K562 (cell line): ENCODE measurements around the gene UQCR11. TPM values are rescaled to one million over a fixed set of nuclear protein-coding genes. Genes with fewer than 3 reads are reported as not detected.
A peak's percentile ranks its signal among the peaks of the same experiment; 100 is the strongest.

Experiments
- ATAC-seq: fragments of 200-7000 bp; cut with Tn5 transposase; 3 replicates; pipeline ENCODE4 v1.9.1; 2020; ENCODE audit warnings: moderate library complexity
- BruUV-seq: library from RNA; stranded (reverse); fragments of 400-500 nt; replicated peaks from 2 replicates; lab custom pipeline; 2021; lab: Mats Ljungman, UMichigan
- CTCF ChIA-PET: fragments of 300-600 bp; formaldehyde crosslinking; extraction: SDS; loops from one replicate; lab custom pipeline; 2021; ENCODE audit warnings: low intra/inter-chr PET ratio; lab: Yijun Ruan, JAX
- POLR2A ChIA-PET: fragments of 300-600, 350-650 bp; sonication (Branson Sonifier 250); formaldehyde crosslinking; extraction: SDS; loops from one replicate; lab custom pipeline; 2021; ENCODE audit warnings: antibody characterized with exemption, inconsistent platforms; lab: Yijun Ruan, JAX
- DNase-seq, 4 experiments: peaks; one replicate each; pipeline versions ENCODE4 v3.0.0 to v3.0.0-alpha.2; 2011 to 2018; ENCODE audit warnings: low spot score in 3 of 4, mixed read lengths in 3 of 4; ENCODE audit errors: extremely low read depth in 1 of 4
- FAIRE-seq: peaks from 2 replicates; lab custom pipeline; 2011; peaks lifted over from hg19 to GRCh38; lab: Jason Lieb, UNC
- H2AFZ ChIP-seq: 2 replicates; pipeline ENCODE4 v1.6.0; 2011; ENCODE audit warnings: low read depth, low read length, control low read depth, inconsistent platforms
- H3K27ac ChIP-seq: fragments of 200-600 bp; 3 replicates; pipeline ENCODE4 v1.8.0; 2011; ENCODE audit warnings: low read depth, mild to moderate bottlenecking, control low read depth, inconsistent platforms, low read length, moderate library complexity, mixed read lengths; ENCODE audit errors: extremely low read depth
- H3K27me3 ChIP-seq, 2 experiments: fragments of 300-600 bp in 1 of 2; 2 replicates in 1 of 2; 3 replicates in 1 of 2; pipeline versions ENCODE4 v1.6.0 to v1.8.0; 2011; ENCODE audit warnings: inconsistent platforms in 2 of 2, low read length in 2 of 2, mild to moderate bottlenecking in 1 of 2, mixed read lengths in 1 of 2, moderate library complexity in 1 of 2; ENCODE audit not compliant: control insufficient read depth in 2 of 2, insufficient read depth in 2 of 2
- H3K36me3 ChIP-seq: fragments of 300-600 bp; 3 replicates; pipeline ENCODE4 v1.8.0; 2011; ENCODE audit warnings: mild to moderate bottlenecking, low read length, inconsistent platforms; ENCODE audit not compliant: control insufficient read depth, insufficient read depth
- H3K4me1 ChIP-seq, 2 experiments: fragments of 200-600 bp in 1 of 2; replicated peaks in 1 of 2; 2 replicates in 1 of 2; 3 replicates in 1 of 2; pipeline versions ENCODE4 v1.5.1 to v1.8.0; 2011; ENCODE audit warnings: inconsistent platforms in 2 of 2, low read length in 2 of 2, mild to moderate bottlenecking in 1 of 2, mixed read lengths in 1 of 2, moderate library complexity in 1 of 2; ENCODE audit not compliant: control insufficient read depth in 2 of 2, insufficient read depth in 2 of 2
- H3K4me2 ChIP-seq: 2 replicates; pipeline ENCODE4 v1.6.1; 2011; ENCODE audit warnings: low read length, control low read depth, inconsistent platforms, mixed read lengths; ENCODE audit not compliant: insufficient read depth
- H3K4me3 ChIP-seq: fragments of 200-600 bp; sonication (generic), shearing (Covaris generic); 2 replicates; pipeline ENCODE4 v1.5.1; 2016; ENCODE audit warnings: control low read depth, inconsistent platforms
- H3K79me2 ChIP-seq: fragments of 200-600 bp; 3 replicates; pipeline ENCODE4 v1.8.0; 2011; ENCODE audit warnings: low read length, inconsistent platforms; ENCODE audit not compliant: control insufficient read depth, insufficient read depth
- H3K9ac ChIP-seq, 2 experiments: 2 replicates each; pipeline versions ENCODE4 v1.6.0 to v1.6.1; 2011; ENCODE audit warnings: low read depth in 2 of 2, low read length in 2 of 2, control low read depth in 1 of 2, inconsistent platforms in 1 of 2, mild to moderate bottlenecking in 1 of 2, mixed read lengths in 1 of 2; ENCODE audit not compliant: insufficient read depth in 1 of 2
- H3K9me1 ChIP-seq: one replicate; pipeline ENCODE4 v1.6.0; 2011; ENCODE audit warnings: inconsistent platforms, mild to moderate bottlenecking, low read length, moderate library complexity; ENCODE audit not compliant: control insufficient read depth, insufficient read depth
- H3K9me3 ChIP-seq: replicated peaks from 2 replicates; pipeline ENCODE4 v1.5.1; 2011; ENCODE audit warnings: low read depth, low read length, inconsistent platforms; ENCODE audit not compliant: control insufficient read depth, insufficient read depth
- H4K20me1 ChIP-seq: replicated peaks from 2 replicates; pipeline ENCODE4 v1.6.1; 2011; ENCODE audit warnings: low read length, inconsistent platforms, mixed read lengths; ENCODE audit not compliant: control insufficient read depth, insufficient read depth
- ARID2 ChIP-seq: fragments of 450-650 bp; IDR thresholded peaks from 2 replicates; pipeline ENCODE4 v1.6.1; 2017; ENCODE audit warnings: antibody characterized with exemption, mild to moderate bottlenecking
- POLR2G ChIP-seq: fragments of 200-400 bp; formaldehyde crosslinking; IDR thresholded peaks from 2 replicates; pipeline ENCODE4 v1.6.1; 2017; ENCODE audit warnings: low read depth, mild to moderate bottlenecking, antibody characterized with exemption, low read length, moderate library complexity
- RBFOX2 ChIP-seq: fragments of 200-400 bp; formaldehyde crosslinking; IDR thresholded peaks from 2 replicates; pipeline ENCODE4 v1.6.1; 2017; ENCODE audit warnings: low read depth, mild to moderate bottlenecking, low read length, moderate library complexity
- ZNF584 ChIP-seq: fragments of 200-800 bp; sonication (Bioruptor generic); IDR thresholded peaks from 2 replicates; pipeline ENCODE4 v1.6.1; 2016; ENCODE audit warnings: low read depth, mild to moderate bottlenecking, missing genetic modification characterization, missing compliant biosample characterization
- WGBS: fragments of 100-300 bp; shearing (Covaris generic); methylation state at CpG from one replicate; pipeline ENCODE4 v1.1.6; 2016; ENCODE audit warnings: low coverage, mixed read lengths; ENCODE audit not compliant: insufficient coverage; ENCODE audit errors: missing lambda C conversion rate; 5-methylcytosine and 5-hydroxymethylcytosine counted together
- in situ Hi-C: fragments of 300-500 bp; cut with MboI; formaldehyde crosslinking; loops from 4 replicates; pipeline ENCODE4 v1.15.0; 2018; ENCODE audit warnings: inconsistent platforms, mixed read lengths
- intact Hi-C: fragments of 100-400 bp; cut with micrococcal nuclease; formaldehyde crosslinking; loops from 2 replicates; pipeline ENCODE4 v1.14.2; 2022
- polyA plus RNA-seq, 8 experiments: library from polyadenylated mRNA; depleted of rRNA in 4 of 8; stranded (reverse) in 5 of 8; unstranded in 3 of 8; fragments of >200 nt; fragmentation: Nextera tagmentation in 2 of 8; fragmentation: Illumina TruSeq in 1 of 8; extraction: Ambion mirVana in 2 of 8; extraction: Trizol in 1 of 8; gene quantifications; 2 replicates each; pipeline versions ENCODE4 v1.2.1 to v1.2.3, GENCODE V29; 2011 to 2014; ENCODE audit warnings: inconsistent platforms in 1 of 8, missing spikeins in 1 of 8
- total RNA-seq, 7 experiments: library from RNA; depleted of rRNA in 6 of 7; stranded (reverse); fragments of >200 nt in 6 of 7; fragmentation: Illumina TruSeq in 2 of 7; extraction: Trizol in 2 of 7; gene quantifications; 2 replicates each; pipeline versions ENCODE4 v1.2.1 to v1.2.3, GENCODE V29; 2011 to 2021; ENCODE audit warnings: low replicate concordance in 1 of 7
- TF ChIP-seq, protein P1 (sequence below): sonication (generic); formaldehyde crosslinking; IDR thresholded peaks from 2 replicates; pipeline ENCODE4 v1.8.1; 2023; ENCODE audit warnings: mild to moderate bottlenecking, missing genetic modification reagents

UQCR11 gene
- total and polyA plus RNA-seq, 9 of the 15 experiments (the other 6 are each of a cell fraction or from before 2014, with no cell fraction given): 57.6 to 394 (median 259) TPM

GRCh38 chr19:1566392-1567115 lies 38.7 kb downstream of the UQCR11 start:
- peak in 2 of 4 experiments; percentile 57 to 65 for DNase-seq
- Histone ChIP-seq H3K27ac (peak overlapping the region; percentile 54; the same call in 1 of the 3 replicates), H3K4me2 (peak overlapping the region; percentile 37; the same call in 1 of the 2 replicates), H2AFZ (no peak overlapping the region)
- CTCF ChIA-PET: no interaction called here
- intact Hi-C loops: no loop called here
- BruUV-seq: no TSS peak
- TF ChIP-seq RBFOX2 (peak; percentile 13; the same call in 1 of the 2 replicates), ZNF584 (no peak), POLR2G (peak; percentile 44; the same call in 1 of the 2 replicates), ARID2 (no peak)
- TF ChIP-seq, protein P1, sequence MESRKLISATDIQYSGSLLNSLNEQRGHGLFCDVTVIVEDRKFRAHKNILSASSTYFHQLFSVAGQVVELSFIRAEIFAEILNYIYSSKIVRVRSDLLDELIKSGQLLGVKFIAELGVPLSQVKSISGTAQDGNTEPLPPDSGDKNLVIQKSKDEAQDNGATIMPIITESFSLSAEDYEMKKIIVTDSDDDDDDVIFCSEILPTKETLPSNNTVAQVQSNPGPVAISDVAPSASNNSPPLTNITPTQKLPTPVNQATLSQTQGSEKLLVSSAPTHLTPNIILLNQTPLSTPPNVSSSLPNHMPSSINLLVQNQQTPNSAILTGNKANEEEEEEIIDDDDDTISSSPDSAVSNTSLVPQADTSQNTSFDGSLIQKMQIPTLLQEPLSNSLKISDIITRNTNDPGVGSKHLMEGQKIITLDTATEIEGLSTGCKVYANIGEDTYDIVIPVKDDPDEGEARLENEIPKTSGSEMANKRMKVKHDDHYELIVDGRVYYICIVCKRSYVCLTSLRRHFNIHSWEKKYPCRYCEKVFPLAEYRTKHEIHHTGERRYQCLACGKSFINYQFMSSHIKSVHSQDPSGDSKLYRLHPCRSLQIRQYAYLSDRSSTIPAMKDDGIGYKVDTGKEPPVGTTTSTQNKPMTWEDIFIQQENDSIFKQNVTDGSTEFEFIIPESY: peak; percentile 73; the same call in 1 of the 2 replicates
- TF ChIP-seq, all 486 proteins: peak for 3
- FAIRE-seq (no peak), ATAC-seq (peak; percentile 37)
- Histone ChIP-seq H3K79me2 (peaks cover 32% of the 10 kb centered on the region), H3K9me1 (no peaks in the 10 kb centered on the region), H3K9ac (peak overlapping the region in 1 of 2 experiments; percentile 92; a peak in 3 of 4 replicates), H3K36me3 (no peaks in the 10 kb centered on the region), H4K20me1 (peaks cover 5% of the 10 kb centered on the region), H3K9me3 (no peaks in the 10 kb centered on the region), H3K27me3 (no peaks in the 10 kb centered on the region), H3K4me3 (peak overlapping the region; percentile 50), H3K4me1 (peaks cover 6 to 44% of the 10 kb centered on the region in 2 experiments)
- in situ Hi-C loops: no loop called here
- WGBS: 54% methylated on average over 15 of the region's 42 CpGs
- POLR2A ChIA-PET: no interaction called here
